ENCODE data around the gene SULT1A3. TPM values are rescaled to one million over a fixed set of nuclear protein-coding genes. Genes with fewer than 3 reads are reported as not detected.
"Not testable (repeated sequence)": the region's sequence is repeated elsewhere in the genome, so short reads cannot be mapped to it uniquely, and the experiment has no call there.

The SULT1A3 gene
- total and polyA plus RNA-seq, 2 of the 8 experiments (the other 6 are each of a cell fraction or from before 2014, with no cell fraction given), result 1.9 to 13.8 TPM

- not testable (repeated sequence) for H3K56ac ChIP-seq (replicated peaks; ENCODE audit: insufficient read length, low read depth, low read length)
Observed at GRCh38 chr16:30193615-30194014, 5.4 kb upstream of the SULT1A3 start, which contains the start of the genes BOLA2B and SLX1A. Gene BOLA2B, minus strand, starts transcription at chr16:30193666. Its CDS starts 71 bp downstream, at chr16:30193595. Gene SLX1A, plus strand, starts transcription at chr16:30193875. Its CDS starts 210 bp downstream, at chr16:30194085.

More at GRCh38 chr16:30193615-30194014, 5.4 kb upstream of the SULT1A3 start, which contains the start of the genes BOLA2B and SLX1A:
- H3K27me3 ChIP-seq (replicated peaks in 1 of 4; ENCODE audit: control insufficient read depth in 3 of 4, extremely low read depth in 1 of 4, insufficient read depth in 3 of 4, low read length in 3 of 4); H4K5ac ChIP-seq (ENCODE audit: insufficient read length, low read depth, low read length); H2AFZ ChIP-seq (ENCODE audit: low read length); H3K27ac ChIP-seq (ENCODE audit: low read depth, low read length); H4K8ac ChIP-seq (ENCODE audit: extremely low read depth, insufficient read depth, low read length); H4K91ac ChIP-seq (replicated peaks; ENCODE audit: insufficient read length, low read length); H3K4me1 ChIP-seq (replicated peaks in 1 of 4; ENCODE audit: control insufficient read depth in 3 of 4, insufficient read depth in 4 of 4, low read length in 3 of 4); H3K18ac ChIP-seq (ENCODE audit: extremely low read depth, low read length); H3K23me2 ChIP-seq (ENCODE audit: low read depth, low read length); H3K4ac ChIP-seq (replicated peaks; ENCODE audit: insufficient read length, low read depth, low read length); H3K79me2 ChIP-seq (ENCODE audit: control insufficient read depth in 1 of 2, insufficient read depth in 2 of 2, low read length in 2 of 2); H3K23ac ChIP-seq (ENCODE audit: insufficient read length); H2BK5ac ChIP-seq (ENCODE audit: low read depth, low read length); H2BK120ac ChIP-seq (replicated peaks; ENCODE audit: low read depth, low read length); DNase-seq (ENCODE audit: low read depth in 1 of 2, low spot score in 2 of 2); H2AK5ac ChIP-seq (ENCODE audit: low read depth, low read length); H2BK15ac ChIP-seq (ENCODE audit: low read length); H2BK12ac ChIP-seq (ENCODE audit: low read depth, low read length); H3K9me3 ChIP-seq (ENCODE audit: insufficient read depth in 2 of 2, low read depth in 1 of 2, low read length in 1 of 2); H3K36me3 ChIP-seq (ENCODE audit: control insufficient read depth in 2 of 4, insufficient read depth in 4 of 4, low read length in 3 of 4); H3K14ac ChIP-seq (ENCODE audit: insufficient read length); H4K20me1 ChIP-seq (replicated peaks in 1 of 2; ENCODE audit: control insufficient read depth in 1 of 2, insufficient read depth in 2 of 2, low read length in 2 of 2); POLR2A ChIA-PET (ENCODE audit: partially characterized antibody); H2BK20ac ChIP-seq (ENCODE audit: low read length); H3K9ac ChIP-seq (replicated peaks in 1 of 4; ENCODE audit: extremely low read depth in 1 of 4, low read depth in 3 of 4, low read length in 3 of 4); CTCF ChIA-PET (ENCODE audit: partially characterized antibody); H3K79me1 ChIP-seq (ENCODE audit: low read depth, low read length): not testable (repeated sequence)
- Histone ChIP-seq H3K4me3 (ENCODE audit: extremely low read depth in 1 of 4, insufficient read depth in 2 of 4, low read depth in 3 of 4, low read length in 4 of 4) (peak within 1 kb of the TSS in 3 of 4 experiments; percentile 19 to 50 (median 33); a peak in 5 of 8 replicates), H3K4me2 (ENCODE audit: insufficient read depth in 1 of 2, low read depth in 2 of 2, low read length in 2 of 2) (peak within 1 kb of the TSS; percentile 44 to 55; a peak in 3 of 4 replicates)
- FAIRE-seq, result peak; percentile 79
- no CpG with 5 or more reads among the region's 34 CpGs for WGBS, 2 experiments (ENCODE audit: extremely low coverage in 1 of 2, insufficient coverage in 1 of 2, insufficient read length in 1 of 2, insufficient replicate concordance in 2 of 2, low coverage in 1 of 2, low lambda C conversion rate in 2 of 2, missing lambda C conversion rate in 1 of 2)
